IMR-90 (cell line): ENCODE data around the gene EVI5. TPM values are rescaled to one million over a fixed set of nuclear protein-coding genes. Genes with fewer than 3 reads are reported as not detected.

Source experiments
- ATAC-seq: fragments of 200-7000 bp; cut with Tn5 transposase; 2 replicates; pipeline ENCODE4 v1.9.1; 2020; ENCODE audit warnings: low read depth, mild to moderate bottlenecking, moderate library complexity
- BruUV-seq: library from RNA; stranded (reverse); fragments of 400-500 nt; replicated peaks from 2 replicates; lab custom pipeline; 2021; lab: Mats Ljungman, UMichigan
- CTCF ChIA-PET: fragments of 300-600 bp; formaldehyde crosslinking; extraction: SDS; loops from one replicate; lab custom pipeline; 2021; ENCODE audit warnings: antibody characterized with exemption; lab: Yijun Ruan, JAX
- POLR2A ChIA-PET: fragments of 300-600 bp; sonication (Branson Sonifier 250); formaldehyde crosslinking; loops from one replicate; lab custom pipeline; 2022; ENCODE audit warnings: antibody characterized with exemption; ENCODE audit not compliant: unreplicated experiment; lab: Charles Lee
- DNase-seq: peaks from one replicate; pipeline ENCODE4 v3.0.0; 2013
- H2AFZ ChIP-seq: replicated peaks from 2 replicates; pipeline ENCODE3; 2013; ENCODE audit warnings: low read length, mild to moderate bottlenecking; ENCODE audit not compliant: poor library complexity
- H2AK5ac ChIP-seq: 2 replicates; pipeline ENCODE4 v1.6.1; 2013; ENCODE audit warnings: low read depth, low read length, inconsistent platforms
- H2AK9ac ChIP-seq: replicated peaks from 2 replicates; pipeline ENCODE3; 2013; ENCODE audit warnings: mild to moderate bottlenecking, low read depth, low read length, moderate library complexity; ENCODE audit not compliant: poor library complexity
- H2BK120ac ChIP-seq: 2 replicates; pipeline ENCODE4 v1.6.1; 2013; ENCODE audit warnings: low read depth, low read length, inconsistent platforms
- H2BK15ac ChIP-seq: 3 replicates; pipeline ENCODE4 v1.6.1; 2013; ENCODE audit warnings: low read depth, low read length, inconsistent platforms
- H2BK20ac ChIP-seq: 2 replicates; pipeline ENCODE4 v1.6.1; 2013; ENCODE audit warnings: low read depth, mild to moderate bottlenecking, inconsistent platforms, low read length, moderate library complexity
- H2BK5ac ChIP-seq: 2 replicates; pipeline ENCODE4 v1.6.1; 2013; ENCODE audit warnings: mild to moderate bottlenecking, low read depth, low read length, inconsistent platforms; ENCODE audit not compliant: poor library complexity, severe bottlenecking
- H3K14ac ChIP-seq: replicated peaks from 2 replicates; pipeline ENCODE4 v1.6.1; 2013; ENCODE audit warnings: low read depth, low read length, inconsistent platforms
- H3K18ac ChIP-seq: 2 replicates; pipeline ENCODE4 v1.6.1; 2013; ENCODE audit warnings: low read depth, low read length, control low read depth
- H3K23ac ChIP-seq: 2 replicates; pipeline ENCODE4 v1.6.1; 2013; ENCODE audit warnings: low read depth, low read length, inconsistent platforms
- H3K27ac ChIP-seq: 2 replicates; pipeline ENCODE4 v1.5.1; 2013; ENCODE audit warnings: mild to moderate bottlenecking, control low read depth, low read length; ENCODE audit not compliant: insufficient read depth
- H3K27me3 ChIP-seq: 2 replicates; pipeline ENCODE4 v1.6.1; 2013; ENCODE audit warnings: low read length; ENCODE audit not compliant: control insufficient read depth, insufficient read depth
- H3K36me3 ChIP-seq: 2 replicates; pipeline ENCODE4 v1.6.1; 2013; ENCODE audit warnings: low read length, mixed read lengths; ENCODE audit not compliant: control insufficient read depth, insufficient read depth
- H3K4ac ChIP-seq: 2 replicates; pipeline ENCODE4 v1.6.1; 2013; ENCODE audit warnings: low read depth, low read length, inconsistent platforms
- H3K4me1 ChIP-seq: 2 replicates; pipeline ENCODE4 v1.6.1; 2013; ENCODE audit warnings: low read length, mixed read lengths; ENCODE audit not compliant: control insufficient read depth, insufficient read depth
- H3K4me2 ChIP-seq: 2 replicates; pipeline ENCODE4 v1.6.1; 2013; ENCODE audit warnings: low read depth, mild to moderate bottlenecking, control low read depth, low read length, moderate library complexity
- H3K4me3 ChIP-seq: 2 replicates; pipeline ENCODE4 v1.5.1; 2013; ENCODE audit warnings: low read depth, mild to moderate bottlenecking, control low read depth, low read length, moderate library complexity; ENCODE audit not compliant: insufficient read depth
- H3K56ac ChIP-seq: 2 replicates; pipeline ENCODE4 v1.6.1; 2013; ENCODE audit warnings: low read length, inconsistent platforms; ENCODE audit not compliant: insufficient read depth; ENCODE audit errors: extremely low read depth
- H3K79me1 ChIP-seq, 2 experiments: 2 replicates each; pipeline ENCODE4 v1.6.1; 2013; ENCODE audit warnings: low read length in 2 of 2, inconsistent platforms in 1 of 2, low read depth in 1 of 2
- H3K9ac ChIP-seq: 2 replicates; pipeline ENCODE4 v1.6.1; 2013; ENCODE audit warnings: low read depth, low read length, control low read depth
- H3K9me1 ChIP-seq: 2 replicates; pipeline ENCODE4 v1.6.1; 2013; ENCODE audit warnings: low read length, inconsistent platforms; ENCODE audit not compliant: insufficient read depth
- H3K9me3 ChIP-seq: 2 replicates; pipeline ENCODE4 v1.6.1; 2013; ENCODE audit warnings: low read length; ENCODE audit not compliant: control insufficient read depth, insufficient read depth
- H4K20me1 ChIP-seq: 2 replicates; pipeline ENCODE4 v1.6.1; 2013; ENCODE audit warnings: low read length, inconsistent platforms; ENCODE audit not compliant: insufficient read depth
- H4K5ac ChIP-seq: 2 replicates; pipeline ENCODE4 v1.6.1; 2013; ENCODE audit warnings: mild to moderate bottlenecking, low read depth, low read length, control low read depth
- H4K8ac ChIP-seq, 2 experiments: 2 replicates each; pipeline ENCODE4 v1.6.1; 2013; ENCODE audit warnings: low read depth in 2 of 2, low read length in 2 of 2, control low read depth in 1 of 2, inconsistent platforms in 1 of 2
- H4K91ac ChIP-seq: 2 replicates; pipeline ENCODE4 v1.6.1; 2013; ENCODE audit warnings: low read depth, low read length, inconsistent platforms; ENCODE audit not compliant: insufficient read depth
- CHD1 ChIP-seq: IDR thresholded peaks from 2 replicates; pipeline ENCODE4 v1.6.1; 2012; ENCODE audit warnings: low read depth, low read length, improper control_type of control experiment
- MAFK ChIP-seq: IDR thresholded peaks from 2 replicates; pipeline ENCODE4 v1.6.1; 2012; ENCODE audit warnings: low read depth, low read length, improper control_type of control experiment
- MAZ ChIP-seq: IDR thresholded peaks from 2 replicates; pipeline ENCODE4 v1.6.1; 2012; ENCODE audit warnings: low read depth, mild to moderate bottlenecking, low read length, improper control_type of control experiment, moderate library complexity, borderline replicate concordance
- MXI1 ChIP-seq: IDR thresholded peaks from 2 replicates; pipeline ENCODE4 v1.6.1; 2012; ENCODE audit warnings: low read depth, mild to moderate bottlenecking, low read length, moderate library complexity, borderline replicate concordance
- RCOR1 ChIP-seq: IDR thresholded peaks from 2 replicates; pipeline ENCODE4 v1.6.1; 2012; ENCODE audit warnings: mild to moderate bottlenecking, low read length, improper control_type of control experiment; ENCODE audit not compliant: insufficient replicate concordance
- RFX5 ChIP-seq: IDR thresholded peaks from 2 replicates; pipeline ENCODE4 v1.8.0; 2012; ENCODE audit warnings: low read depth, mild to moderate bottlenecking, low read length, moderate library complexity
- WGBS, 2 experiments: methylation state at CpG; one replicate each; pipeline versions ENCODE4 v1.1.5 to v1.1.7; 2013; ENCODE audit warnings: missing lambda C conversion rate in 2 of 2; ENCODE audit not compliant: insufficient read length in 1 of 2; ENCODE audit errors: extremely low coverage in 2 of 2; 5-methylcytosine and 5-hydroxymethylcytosine counted together
- dilution Hi-C: fragments of 300-500 bp; cut with HindIII; formaldehyde crosslinking; loops from one replicate; pipeline ENCODE4 v1.14.3; 2018; ENCODE audit warnings: low sequenced_read_pairs; ENCODE audit not compliant: unreplicated experiment
- in situ Hi-C: fragments of 300-500 bp; cut with MboI; formaldehyde crosslinking; loops from 3 replicates; pipeline ENCODE4 v1.14.3; 2019; ENCODE audit warnings: low sequenced_read_pairs, inconsistent platforms, mixed read lengths
- intact Hi-C: fragments of 100-400 bp; cut with micrococcal nuclease; formaldehyde crosslinking; loops from 2 replicates; pipeline ENCODE4 v1.10.0; 2022
- polyA plus RNA-seq, 3 experiments: library from polyadenylated mRNA; depleted of rRNA; stranded (reverse); fragments of >200 nt; gene quantifications; 2 replicates each; pipeline ENCODE4 v1.2.3, GENCODE V29; 2012; ENCODE audit warnings: low replicate concordance in 1 of 3
- total RNA-seq: library from RNA; depleted of rRNA; stranded (reverse); fragments of >200 nt; gene quantifications from 2 replicates; pipeline ENCODE4 v1.2.3, GENCODE V29; 2012
- TF ChIP-seq, protein P1 (sequence below): fragments of 150-350 bp; IDR thresholded peaks from 2 replicates; pipeline ENCODE4 v1.6.1; 2016; ENCODE audit warnings: low read depth, mild to moderate bottlenecking, low read length, moderate library complexity, borderline replicate concordance
- TF ChIP-seq, protein P2 (sequence below): fragments of 150-350 bp; IDR thresholded peaks from 2 replicates; pipeline ENCODE4 v1.6.1; 2017; ENCODE audit warnings: mild to moderate bottlenecking, antibody characterized with exemption, low read length, low read depth

EVI5 gene
- total and polyA plus RNA-seq, 2 of the 4 experiments (the other 2 are of a cell fraction), result 13.9 to 26.9 TPM

DNA sequence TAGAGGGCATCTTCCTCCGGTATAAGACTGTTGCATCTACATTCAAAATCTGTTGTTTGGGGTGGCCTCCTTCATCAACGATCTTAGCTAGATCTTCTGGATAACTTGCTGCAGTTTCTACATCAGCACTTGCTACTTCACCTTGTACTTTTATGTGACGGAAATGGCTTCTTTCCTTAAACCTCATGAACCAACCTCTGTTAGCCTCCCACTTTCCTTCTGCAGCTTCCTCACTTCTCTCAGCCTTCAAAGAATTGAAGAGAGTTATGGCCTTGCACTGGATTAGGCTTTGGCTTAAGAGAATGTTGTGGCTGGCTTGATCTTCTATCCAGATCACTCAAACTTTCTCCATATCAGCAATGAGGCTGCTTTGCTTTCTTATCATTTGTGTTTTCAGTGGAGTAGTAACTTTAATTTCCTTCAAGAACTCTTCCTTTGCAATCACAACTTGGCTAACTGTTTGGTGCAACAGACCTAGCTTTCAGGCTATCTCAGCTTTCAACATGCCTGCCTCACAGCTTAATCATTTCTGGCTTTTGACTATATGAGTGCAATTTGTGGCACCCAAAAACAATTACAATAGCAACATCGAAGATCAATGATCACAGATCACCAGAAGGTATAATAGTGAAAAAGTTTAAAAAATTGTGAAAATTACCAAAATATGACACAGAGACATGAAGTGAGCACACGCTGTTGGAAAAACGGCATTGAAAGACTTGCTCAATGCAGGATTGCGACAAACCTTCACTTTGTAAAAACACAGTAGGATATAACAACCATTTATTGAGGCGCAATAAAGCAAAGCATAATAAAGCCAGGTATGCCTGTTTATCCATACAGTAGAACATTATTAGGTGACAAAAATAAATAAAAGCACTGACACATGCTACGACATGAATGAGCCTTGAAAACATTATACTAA is 241.5 kb downstream of the EVI5 start:
- Histone ChIP-seq H3K27ac (no peak overlapping the region), H3K9me1 (peaks cover 7% of the 10 kb centered on the region), H3K79me1 (peaks cover 0 to 8% of the 10 kb centered on the region in 2 experiments; a peak in 1 of 4 replicates), H3K4me1 (peaks cover 5% of the 10 kb centered on the region; the same call in 1 of the 2 replicates), H2BK15ac (no peak overlapping the region), H3K4me2 (no peak overlapping the region), H3K4ac (no peak overlapping the region), H3K23ac (no peak overlapping the region), H3K36me3 (no peaks in the 10 kb centered on the region), H3K9me3 (no peaks in the 10 kb centered on the region), H3K4me3 (no peak overlapping the region), H2AFZ (no peak overlapping the region), H2AK9ac (no peak overlapping the region), H2BK5ac (no peak overlapping the region), H2BK120ac (no peak overlapping the region), H3K9ac (no peak overlapping the region), H2BK20ac (no peak overlapping the region), H4K20me1 (peaks cover 3% of the 10 kb centered on the region; the same call in 1 of the 2 replicates), H4K8ac (no peak overlapping the region), H3K56ac (no peak overlapping the region), H3K14ac (no peak overlapping the region), H3K18ac (no peak overlapping the region), H2AK5ac (no peak overlapping the region), H4K91ac (no peak overlapping the region), H4K5ac (no peak overlapping the region), H3K27me3 (no peaks in the 10 kb centered on the region)
- DNase-seq, result no peak
- intact Hi-C loops (no loop called here), dilution Hi-C loops (no loop called here), in situ Hi-C loops (no loop called here)
- no TSS peak for BruUV-seq
- CTCF ChIA-PET, result no interaction called here
- no CpG with 5 or more reads among the region's 9 CpGs for WGBS, 2 experiments
- no peak for ATAC-seq
- POLR2A ChIA-PET, result no interaction called here
- TF ChIP-seq RFX5, result no peak
- TF ChIP-seq, protein P1, sequence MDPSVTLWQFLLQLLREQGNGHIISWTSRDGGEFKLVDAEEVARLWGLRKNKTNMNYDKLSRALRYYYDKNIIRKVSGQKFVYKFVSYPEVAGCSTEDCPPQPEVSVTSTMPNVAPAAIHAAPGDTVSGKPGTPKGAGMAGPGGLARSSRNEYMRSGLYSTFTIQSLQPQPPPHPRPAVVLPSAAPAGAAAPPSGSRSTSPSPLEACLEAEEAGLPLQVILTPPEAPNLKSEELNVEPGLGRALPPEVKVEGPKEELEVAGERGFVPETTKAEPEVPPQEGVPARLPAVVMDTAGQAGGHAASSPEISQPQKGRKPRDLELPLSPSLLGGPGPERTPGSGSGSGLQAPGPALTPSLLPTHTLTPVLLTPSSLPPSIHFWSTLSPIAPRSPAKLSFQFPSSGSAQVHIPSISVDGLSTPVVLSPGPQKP, result no peak
- no peak for TF ChIP-seq CHD1
- no peak for TF ChIP-seq RCOR1
- TF ChIP-seq MXI1, result no peak
- TF ChIP-seq MAZ, result no peak
- TF ChIP-seq, protein P2, sequence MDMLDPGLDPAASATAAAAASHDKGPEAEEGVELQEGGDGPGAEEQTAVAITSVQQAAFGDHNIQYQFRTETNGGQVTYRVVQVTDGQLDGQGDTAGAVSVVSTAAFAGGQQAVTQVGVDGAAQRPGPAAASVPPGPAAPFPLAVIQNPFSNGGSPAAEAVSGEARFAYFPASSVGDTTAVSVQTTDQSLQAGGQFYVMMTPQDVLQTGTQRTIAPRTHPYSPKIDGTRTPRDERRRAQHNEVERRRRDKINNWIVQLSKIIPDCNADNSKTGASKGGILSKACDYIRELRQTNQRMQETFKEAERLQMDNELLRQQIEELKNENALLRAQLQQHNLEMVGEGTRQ, result no peak
- no peak for TF ChIP-seq MAFK
